GM19099 (cell line): ENCODE measurements around the gene SIK3.

Experiments
- POLR2A ChIP-seq: IDR thresholded peaks from 3 replicates; pipeline ENCODE4 v1.6.1; 2011; ENCODE audit warnings: low read depth; ENCODE audit not compliant: insufficient read length; ENCODE audit errors: extremely low read depth

The SIK3 gene

DNA sequence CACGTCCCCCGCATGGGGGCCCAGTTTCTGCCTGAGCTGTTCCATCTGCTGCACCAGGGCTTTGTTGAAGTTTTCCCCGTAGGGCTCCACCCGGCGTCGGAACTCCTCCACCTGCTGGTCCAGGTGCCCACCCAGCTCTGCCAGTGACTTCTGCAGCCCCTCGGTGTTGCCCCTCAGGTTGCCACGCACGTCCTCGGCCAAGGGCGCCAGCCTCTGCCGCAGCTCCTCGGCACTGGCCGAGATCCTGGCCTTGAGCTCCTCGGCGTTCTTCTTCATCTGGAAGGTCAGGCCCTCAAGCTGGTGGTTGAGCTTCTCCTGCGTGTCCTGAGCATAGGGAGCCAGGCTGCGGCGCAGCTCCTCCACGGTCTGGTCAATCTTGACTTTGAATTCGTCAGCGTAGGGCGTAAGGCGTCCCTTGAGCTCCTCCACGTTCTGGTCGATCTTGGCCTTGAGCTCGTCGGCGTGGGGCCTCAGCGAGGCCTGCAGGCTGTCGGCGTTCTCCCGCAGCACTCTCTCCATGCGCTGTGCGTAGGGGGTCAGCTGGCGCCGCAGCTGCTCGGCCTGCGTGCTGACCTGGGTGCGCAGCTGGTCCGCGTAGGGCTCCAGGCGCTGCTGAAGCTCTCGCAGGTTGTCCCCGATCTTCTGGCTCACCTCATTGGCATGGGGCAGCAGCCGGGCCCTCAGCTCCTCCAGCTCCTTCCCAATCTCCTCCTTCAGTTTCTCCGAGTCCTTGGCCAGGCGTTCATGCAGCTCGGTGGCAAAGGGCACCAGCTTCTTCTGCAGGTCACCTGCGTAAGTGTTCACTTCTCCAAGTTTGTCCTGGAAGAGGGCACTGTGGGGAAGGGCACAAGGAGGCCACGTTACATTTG lies 276.9 kb downstream of the SIK3 start:
- TF ChIP-seq POLR2A: no peak

DNA sequence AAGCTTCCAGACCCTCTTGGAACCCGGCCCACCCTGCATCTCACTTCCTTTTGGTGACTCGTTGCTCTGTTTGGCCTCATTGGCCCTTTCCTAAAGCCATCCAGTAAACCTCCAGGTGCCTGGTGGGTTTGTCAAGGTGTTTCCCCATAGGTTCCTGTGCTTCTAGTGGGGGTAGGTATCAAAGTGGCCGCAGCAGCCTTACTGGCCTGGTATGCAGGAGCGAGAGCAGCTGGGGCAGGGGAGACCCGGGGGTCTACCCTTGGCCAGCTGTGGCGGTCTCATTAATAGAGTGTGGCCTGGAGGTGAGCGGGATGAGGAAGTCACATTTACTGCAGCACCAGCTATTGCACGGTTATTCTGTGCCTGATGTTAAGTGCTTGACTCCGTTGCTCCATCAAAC lies 279.2 kb downstream of the SIK3 start:
- no peak for TF ChIP-seq POLR2A

DNA sequence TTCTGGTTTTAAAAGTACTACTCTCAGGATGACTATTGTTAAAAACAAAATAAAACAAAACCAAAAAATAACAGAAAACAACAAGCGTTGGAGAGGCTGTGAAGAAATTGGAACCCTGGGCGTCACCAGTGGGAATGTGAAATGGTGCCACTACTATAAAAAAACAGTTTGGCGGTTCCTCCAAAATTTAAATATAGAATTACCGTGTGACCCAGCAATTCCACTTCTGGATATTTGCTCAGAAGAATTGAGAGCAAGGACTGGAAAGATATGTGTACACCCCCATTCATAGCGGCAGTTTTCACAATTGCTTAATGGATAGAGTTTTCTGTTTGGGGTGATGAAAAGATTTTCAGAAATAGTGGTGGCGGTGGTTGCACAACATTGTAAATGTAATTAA lies 283.7 kb downstream of the SIK3 start:
- TF ChIP-seq POLR2A: no peak

DNA sequence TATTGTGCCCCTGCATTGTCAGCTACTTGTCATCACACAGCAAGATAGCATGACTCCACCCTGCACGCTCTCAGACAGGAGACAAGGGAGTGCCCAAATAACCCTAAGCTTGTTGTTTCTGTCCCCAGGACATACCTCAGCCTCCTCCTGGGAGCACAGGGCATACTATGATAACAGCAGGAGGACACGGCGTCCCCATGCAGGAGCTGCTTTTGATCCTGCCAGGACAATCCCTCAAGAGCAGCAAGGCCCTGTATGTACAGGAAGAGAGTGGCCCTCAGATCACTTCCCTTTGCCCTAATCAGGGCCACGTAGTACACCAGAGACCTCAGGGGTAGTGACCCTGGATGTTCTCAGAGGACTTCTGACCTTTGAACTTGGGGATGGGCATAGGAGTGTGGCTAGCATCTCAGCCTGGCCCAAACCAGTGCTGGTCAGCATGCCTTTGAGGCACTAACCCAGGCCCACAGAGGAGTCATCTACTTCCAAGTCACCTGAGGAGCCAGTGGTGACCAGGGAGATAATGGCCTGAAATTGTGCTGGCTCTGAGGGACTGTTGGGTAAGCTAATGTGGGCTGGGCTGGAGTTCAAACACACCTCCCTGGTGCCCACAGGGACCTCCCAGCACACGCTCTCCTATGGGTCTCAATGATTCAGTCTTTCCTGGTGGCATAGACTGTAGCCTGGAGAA lies 284.3 kb downstream of the SIK3 start:
- no peak for TF ChIP-seq POLR2A

DNA sequence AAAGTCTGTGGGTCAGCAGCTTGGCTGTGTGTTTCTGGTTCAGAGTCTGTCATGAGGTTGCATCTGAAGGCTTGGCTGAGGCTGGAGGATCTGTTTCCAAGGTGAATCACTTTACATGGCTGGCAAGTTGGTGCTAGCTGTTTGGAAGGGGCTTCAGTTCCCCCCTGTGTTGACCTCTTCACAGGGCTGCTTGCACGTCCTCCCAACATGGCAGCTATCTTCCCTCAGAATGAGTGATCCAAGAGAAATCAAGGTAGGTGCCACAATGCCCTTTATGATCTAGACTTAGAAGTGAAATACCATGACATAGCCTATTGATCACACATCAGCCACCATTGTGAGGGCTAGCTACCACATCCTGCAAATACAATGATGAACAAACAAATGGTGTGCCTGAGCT lies 285.1 kb downstream of the SIK3 start:
- no peak for TF ChIP-seq POLR2A

DNA sequence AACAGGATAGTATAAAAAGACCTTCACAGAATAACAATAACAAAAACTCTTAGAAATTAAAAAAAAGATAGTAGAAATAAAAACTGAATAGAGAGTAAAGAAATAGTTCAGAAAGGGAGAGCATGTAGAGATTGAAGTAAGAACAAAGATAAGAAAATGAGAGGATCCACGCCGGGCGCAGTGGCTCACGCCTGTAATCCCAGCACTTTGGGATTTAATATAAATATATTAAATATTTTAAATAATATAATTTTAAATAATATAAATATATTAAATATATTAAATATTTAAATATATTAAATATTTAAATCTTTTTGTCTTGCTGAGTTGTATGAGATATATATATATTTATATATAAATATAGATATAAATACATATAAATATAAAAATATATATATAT lies 286.1 kb downstream of the SIK3 start:
- no peak for TF ChIP-seq POLR2A

- TF ChIP-seq POLR2A: no peak
These were observed 287.0 kb downstream of the SIK3 start for GRCh38 chr11:116811194-116811593.

GRCh38 chr11:116808262-116809175 lies 289.7 kb downstream of the SIK3 start:
- no peak for TF ChIP-seq POLR2A

DNA sequence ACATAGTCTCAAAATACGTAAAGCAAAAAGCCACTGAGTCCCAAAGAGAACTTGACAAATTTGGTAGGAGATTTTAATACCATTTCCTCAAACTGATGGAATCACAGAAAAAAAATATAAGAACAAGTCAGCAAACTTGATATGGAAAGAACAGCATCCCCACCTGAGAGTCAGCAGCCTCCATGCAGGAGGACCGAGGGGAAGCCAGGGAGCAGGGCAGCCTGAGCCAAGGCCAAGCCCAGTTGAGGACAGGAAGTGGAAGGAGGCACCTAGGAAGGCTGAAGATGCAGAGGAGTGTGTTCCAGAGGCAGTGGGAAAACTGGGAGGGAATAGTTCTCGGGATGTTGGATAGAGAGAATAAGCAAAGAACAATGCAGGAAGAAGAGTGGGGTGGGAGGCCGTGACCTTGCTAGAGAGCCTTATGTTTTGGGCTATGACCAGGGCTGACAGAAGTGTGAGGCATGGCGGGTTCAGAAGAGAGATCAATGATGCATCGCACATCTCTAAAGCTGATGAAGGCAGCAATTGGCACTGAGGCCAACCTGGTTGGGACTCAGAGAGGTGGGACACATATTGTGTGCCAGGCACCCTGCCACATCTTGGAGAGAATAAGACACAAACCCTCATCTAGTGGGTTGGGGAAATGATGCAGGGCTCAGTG lies 290.5 kb downstream of the SIK3 start:
- TF ChIP-seq POLR2A: no peak

DNA sequence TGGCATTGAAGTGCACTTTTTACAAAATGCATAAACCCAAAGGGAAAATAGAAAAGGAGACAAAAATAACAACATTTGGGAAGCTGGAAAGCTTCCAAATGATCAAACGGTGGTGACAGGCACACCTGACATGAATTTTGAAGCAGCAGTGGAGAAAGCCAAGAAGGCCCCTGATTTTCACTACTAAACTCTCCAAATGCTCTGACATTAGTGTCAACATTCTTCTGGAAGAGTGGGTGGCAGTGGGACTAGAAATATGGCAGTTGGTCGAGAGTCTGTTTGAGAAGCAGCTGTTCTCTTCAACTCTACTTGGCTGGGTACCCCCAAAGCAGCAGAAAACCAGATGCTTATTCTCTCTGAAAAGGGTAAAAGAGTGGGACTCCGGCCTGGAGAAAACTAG lies 294.2 kb downstream of the SIK3 start:
- TF ChIP-seq POLR2A: no peak

DNA sequence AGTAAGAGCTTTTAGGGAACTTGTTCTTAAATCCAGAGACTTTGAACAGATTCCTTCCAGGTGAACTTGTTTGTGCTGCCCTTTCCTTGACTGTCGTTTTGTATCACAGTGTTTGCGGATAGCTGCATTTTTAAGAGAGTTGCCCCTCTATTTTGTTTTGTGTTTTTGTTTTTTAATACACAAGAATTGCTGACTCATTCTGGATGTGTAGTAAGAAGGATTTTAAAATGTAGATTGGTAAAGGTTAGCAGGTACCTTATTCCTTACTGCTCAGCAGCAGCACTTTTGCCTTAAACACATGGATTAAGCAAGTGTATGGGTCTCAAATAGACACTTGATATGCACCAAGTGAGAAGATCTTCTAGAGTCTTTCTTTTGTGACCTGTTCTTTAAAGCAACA lies 297.6 kb downstream of the SIK3 start:
- TF ChIP-seq POLR2A: no peak

- no peak for TF ChIP-seq POLR2A
These were observed 299.9 kb downstream of the SIK3 start for GRCh38 chr11:116798368-116798767.

DNA sequence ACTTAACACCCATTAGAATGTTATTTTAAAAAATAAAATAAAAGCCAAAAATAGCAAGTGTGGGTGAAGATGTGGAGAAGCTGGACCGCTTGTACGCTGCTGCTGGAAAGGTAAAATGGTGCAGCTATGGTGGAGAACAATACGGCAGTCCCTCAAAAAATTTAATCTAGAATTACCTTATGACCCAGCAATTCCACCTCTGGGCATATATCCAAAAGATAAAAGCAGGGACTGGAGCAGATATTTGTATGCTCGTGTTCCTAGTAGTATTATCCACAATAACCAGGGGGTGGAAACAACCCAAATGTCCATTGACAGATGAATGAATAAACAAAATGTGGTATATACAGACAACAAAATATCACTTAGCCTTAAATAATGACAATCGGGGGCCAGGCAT lies 300.4 kb downstream of the SIK3 start:
- TF ChIP-seq POLR2A: no peak

DNA sequence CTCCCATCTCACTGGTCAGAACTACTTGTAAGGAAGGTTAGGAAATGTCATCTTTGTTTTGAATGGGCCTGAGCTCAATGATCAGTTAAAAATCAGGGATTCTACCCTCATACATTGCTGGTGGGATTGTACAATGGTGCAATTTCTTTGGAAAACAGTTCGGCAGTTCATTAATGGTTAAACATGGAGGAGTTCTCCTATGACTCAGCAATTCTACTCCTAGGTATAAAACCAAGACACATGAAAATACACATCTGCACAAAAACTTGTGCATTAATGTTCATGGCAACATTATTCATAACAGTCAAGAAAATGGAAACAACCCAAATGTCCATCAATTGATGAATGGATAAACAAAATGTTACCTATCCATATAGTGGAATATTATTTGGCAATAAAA lies 301.7 kb downstream of the SIK3 start:
- no peak for TF ChIP-seq POLR2A

- TF ChIP-seq POLR2A: no peak
These were observed 303.4 kb downstream of the SIK3 start for GRCh38 chr11:116794851-116795250.
